ENCODE results near the gene OPHN1. TPM values are rescaled to one million over a fixed set of nuclear protein-coding genes. Genes with fewer than 3 reads are reported as not detected.

The OPHN1 gene
- total RNA-seq, 2 donors from 2014 or later: 2.5 to 4.3 TPM

GRCh38 chrX:68121371-68121770, 311.9 kb downstream of the OPHN1 start:
- Histone ChIP-seq H3K27ac (no peak overlapping the region), H3K36me3 (no peaks in the 10 kb centered on the region), H3K4me3 (no peak overlapping the region), H3K27me3 (no peaks in the 10 kb centered on the region), H3K4me1 (no peaks in the 10 kb centered on the region), H3K9me3 (no peaks in the 10 kb centered on the region)
- no peak for DNase-seq (ENCODE audit: low spot score)
- TF ChIP-seq CTCF (IDR thresholded peaks at IDR 0.05): no peak

- Histone ChIP-seq H3K36me3 (no peaks in the 10 kb centered on the region), H3K27ac (no peak overlapping the region)
Measured at GRCh38 chrX:68115371-68115770, 317.9 kb downstream of the OPHN1 start.

GRCh38 chrX:68114573-68115129, 318.6 kb downstream of the OPHN1 start:
- no peak overlapping the region for H3K27ac ChIP-seq
- H3K36me3 ChIP-seq: no peaks in the 10 kb centered on the region
- no peak for DNase-seq (ENCODE audit: low spot score)
- no peak overlapping the region for H3K4me3 ChIP-seq
- TF ChIP-seq CTCF (IDR thresholded peaks at IDR 0.05): no peak
- H3K27me3 ChIP-seq: no peaks in the 10 kb centered on the region
- no peaks in the 10 kb centered on the region for H3K4me1 ChIP-seq
- no peaks in the 10 kb centered on the region for H3K9me3 ChIP-seq

More at GRCh38 chrX:68115371-68115770, 317.9 kb downstream of the OPHN1 start:
- H3K27me3 ChIP-seq: no peaks in the 10 kb centered on the region
- no peak for DNase-seq (ENCODE audit: low spot score)
- H3K4me1 ChIP-seq: no peaks in the 10 kb centered on the region
- TF ChIP-seq CTCF (IDR thresholded peaks at IDR 0.05): no peak
- H3K9me3 ChIP-seq: no peaks in the 10 kb centered on the region
- H3K4me3 ChIP-seq: no peak overlapping the region

GRCh38 chrX:68113837-68114572, 319.3 kb downstream of the OPHN1 start:
- Histone ChIP-seq H3K9me3 (no peaks in the 10 kb centered on the region), H3K27me3 (no peaks in the 10 kb centered on the region), H3K4me3 (no peak overlapping the region), H3K4me1 (no peaks in the 10 kb centered on the region), H3K27ac (no peak overlapping the region), H3K36me3 (no peaks in the 10 kb centered on the region)
- no peak for DNase-seq (ENCODE audit: low spot score)
- TF ChIP-seq CTCF (IDR thresholded peaks at IDR 0.05): no peak

- Histone ChIP-seq H3K27me3 (no peaks in the 10 kb centered on the region), H3K4me3 (no peak overlapping the region), H3K9me3 (no peaks in the 10 kb centered on the region), H3K36me3 (no peaks in the 10 kb centered on the region), H3K4me1 (no peaks in the 10 kb centered on the region), H3K27ac (no peak overlapping the region)
- DNase-seq (ENCODE audit: low spot score): no peak
- TF ChIP-seq CTCF (IDR thresholded peaks at IDR 0.05): no peak
Measured at GRCh38 chrX:68112321-68112720, 321.0 kb downstream of the OPHN1 start.
